OCI-LY1 (cell line): ENCODE measurements around the gene S100A4.

Experiments
- H2AFZ ChIP-seq: fragments of 200-600 bp; sonication (generic), shearing (Covaris generic); 2 replicates; pipeline ENCODE4 v1.6.0; 2014; ENCODE audit warnings: antibody characterized with exemption, mild to moderate bottlenecking, low read length
- H3F3A ChIP-seq: fragments of 200-600 bp; sonication (generic), shearing (Covaris generic); 2 replicates; pipeline ENCODE4 v1.6.0; 2014; ENCODE audit warnings: mild to moderate bottlenecking, antibody characterized with exemption, low read length, moderate library complexity; ENCODE audit not compliant: insufficient read depth
- H3K27ac ChIP-seq: fragments of 200-600 bp; sonication (generic); 2 replicates; pipeline ENCODE4 v1.5.1; 2014; ENCODE audit warnings: low read length, mixed run types, mild to moderate bottlenecking, low read depth; ENCODE audit not compliant: poor library complexity, severe bottlenecking
- H3K27me3 ChIP-seq: fragments of 200-600 bp; sonication (generic); 2 replicates; pipeline ENCODE4 v1.6.0; 2014; ENCODE audit warnings: antibody characterized with exemption, mild to moderate bottlenecking, low read length, moderate library complexity; ENCODE audit not compliant: insufficient read depth
- H3K36me3 ChIP-seq: fragments of 200-600 bp; sonication (generic); 2 replicates; pipeline ENCODE4 v1.6.1; 2014; ENCODE audit warnings: mild to moderate bottlenecking, antibody characterized with exemption, low read length, moderate library complexity, mixed read lengths; ENCODE audit not compliant: insufficient read depth
- H3K4me1 ChIP-seq: fragments of 200-600 bp; sonication (generic); 2 replicates; pipeline ENCODE4 v1.5.1; 2014; ENCODE audit warnings: mild to moderate bottlenecking, low read length, moderate library complexity; ENCODE audit not compliant: insufficient read depth, severe bottlenecking
- H3K4me2 ChIP-seq: fragments of 200-600 bp; sonication (generic), shearing (Covaris generic); 2 replicates; pipeline ENCODE4 v1.6.1; 2014; ENCODE audit warnings: low read length
- H3K4me3 ChIP-seq: fragments of 200-600 bp; sonication (generic); 2 replicates; pipeline ENCODE4 v1.5.1; 2014; ENCODE audit warnings: low read length, low read depth, mild to moderate bottlenecking, mixed read lengths; ENCODE audit not compliant: poor library complexity, severe bottlenecking
- H3K79me2 ChIP-seq: fragments of 200-600 bp; shearing (Covaris generic); 2 replicates; pipeline ENCODE4 v1.6.1; 2016; ENCODE audit warnings: mixed run types, low read length, mixed read lengths; ENCODE audit not compliant: insufficient read depth
- H3K9ac ChIP-seq: fragments of 200-600 bp; sonication (generic), shearing (Covaris generic); 2 replicates; pipeline ENCODE4 v1.6.1; 2014; ENCODE audit warnings: mild to moderate bottlenecking, low read length, mixed read lengths
- H3K9me2 ChIP-seq: fragments of 200-600 bp; sonication (generic), shearing (Covaris generic); 2 replicates; pipeline ENCODE4 v1.6.1; 2014; ENCODE audit warnings: low read depth, mild to moderate bottlenecking, low read length, mixed read lengths
- H3K9me3 ChIP-seq: fragments of 200-600 bp; shearing (Covaris generic); 2 replicates; pipeline ENCODE4 v1.6.1; 2014; ENCODE audit warnings: low read length, mixed read lengths
- H4K20me1 ChIP-seq: fragments of 200-600 bp; sonication (generic), shearing (Covaris generic); 2 replicates; pipeline ENCODE4 v1.6.0; 2016; ENCODE audit warnings: mild to moderate bottlenecking, low read length; ENCODE audit not compliant: insufficient read depth
- EZH2 ChIP-seq: fragments of 200-600 bp; sonication (generic), shearing (Covaris generic); IDR thresholded peaks from 2 replicates; pipeline ENCODE4 v1.8.0; 2017; ENCODE audit warnings: borderline replicate concordance, mixed run types, mild to moderate bottlenecking, antibody characterized with exemption, low read length, moderate library complexity, mixed read lengths
- TF ChIP-seq, protein P1 (sequence below): fragments of 200-600 bp; sonication (generic), shearing (Covaris generic); IDR thresholded peaks from 2 replicates; pipeline ENCODE4 v1.5.1; 2017; ENCODE audit warnings: mild to moderate bottlenecking, antibody characterized with exemption, low read length, moderate library complexity, mixed read lengths

S100A4 gene

DNA sequence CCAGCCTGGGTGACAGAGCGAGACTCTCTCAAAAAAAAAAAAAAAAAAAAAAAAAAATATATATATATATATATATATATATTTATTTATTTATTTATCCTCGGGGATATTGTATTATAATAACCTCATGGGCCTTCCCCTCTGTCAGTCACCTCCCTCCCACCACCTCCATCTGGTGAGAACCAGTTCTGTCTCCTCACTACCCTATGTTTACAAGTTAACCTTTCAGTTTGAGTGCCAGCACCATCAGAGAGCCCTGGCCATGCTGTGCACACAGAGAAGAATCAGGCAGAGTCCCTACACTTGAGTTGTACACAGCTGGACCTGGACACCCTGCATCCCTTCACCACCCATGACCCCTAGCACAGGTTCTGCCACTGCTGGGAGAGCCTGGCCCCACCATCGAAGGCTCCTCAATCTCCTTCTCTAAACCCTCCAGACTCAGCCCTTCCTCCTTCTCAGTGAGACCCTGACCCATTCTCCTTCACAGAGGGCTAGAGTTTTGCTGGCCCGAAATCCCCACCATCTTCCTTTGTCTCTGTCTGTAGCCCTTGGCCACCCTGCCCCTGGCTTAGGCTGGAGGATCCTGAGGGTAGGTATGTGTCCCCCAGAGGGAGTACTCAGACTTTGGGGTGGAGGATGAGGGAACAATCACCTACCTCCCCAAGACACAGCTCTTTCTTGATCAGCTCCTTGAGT, 6.1 kb downstream of the S100A4 start:
- Histone ChIP-seq H2AFZ (no peak overlapping the region), H3K27ac (no peak overlapping the region), H3K4me1 (peaks cover 19% of the 10 kb centered on the region), H3K9me3 (no peaks in the 10 kb centered on the region), H3K9me2 (no peaks in the 10 kb centered on the region), H3K4me3 (no peak overlapping the region), H3K36me3 (no peaks in the 10 kb centered on the region), H3K27me3 (no peaks in the 10 kb centered on the region), H3K4me2 (no peak overlapping the region), H3K79me2 (no peaks in the 10 kb centered on the region), H4K20me1 (no peaks in the 10 kb centered on the region), H3K9ac (no peak overlapping the region), H3F3A (no peaks in the 10 kb centered on the region)
- no peak for TF ChIP-seq EZH2
- TF ChIP-seq, protein P1, sequence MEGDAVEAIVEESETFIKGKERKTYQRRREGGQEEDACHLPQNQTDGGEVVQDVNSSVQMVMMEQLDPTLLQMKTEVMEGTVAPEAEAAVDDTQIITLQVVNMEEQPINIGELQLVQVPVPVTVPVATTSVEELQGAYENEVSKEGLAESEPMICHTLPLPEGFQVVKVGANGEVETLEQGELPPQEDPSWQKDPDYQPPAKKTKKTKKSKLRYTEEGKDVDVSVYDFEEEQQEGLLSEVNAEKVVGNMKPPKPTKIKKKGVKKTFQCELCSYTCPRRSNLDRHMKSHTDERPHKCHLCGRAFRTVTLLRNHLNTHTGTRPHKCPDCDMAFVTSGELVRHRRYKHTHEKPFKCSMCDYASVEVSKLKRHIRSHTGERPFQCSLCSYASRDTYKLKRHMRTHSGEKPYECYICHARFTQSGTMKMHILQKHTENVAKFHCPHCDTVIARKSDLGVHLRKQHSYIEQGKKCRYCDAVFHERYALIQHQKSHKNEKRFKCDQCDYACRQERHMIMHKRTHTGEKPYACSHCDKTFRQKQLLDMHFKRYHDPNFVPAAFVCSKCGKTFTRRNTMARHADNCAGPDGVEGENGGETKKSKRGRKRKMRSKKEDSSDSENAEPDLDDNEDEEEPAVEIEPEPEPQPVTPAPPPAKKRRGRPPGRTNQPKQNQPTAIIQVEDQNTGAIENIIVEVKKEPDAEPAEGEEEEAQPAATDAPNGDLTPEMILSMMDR: no peak

DNA sequence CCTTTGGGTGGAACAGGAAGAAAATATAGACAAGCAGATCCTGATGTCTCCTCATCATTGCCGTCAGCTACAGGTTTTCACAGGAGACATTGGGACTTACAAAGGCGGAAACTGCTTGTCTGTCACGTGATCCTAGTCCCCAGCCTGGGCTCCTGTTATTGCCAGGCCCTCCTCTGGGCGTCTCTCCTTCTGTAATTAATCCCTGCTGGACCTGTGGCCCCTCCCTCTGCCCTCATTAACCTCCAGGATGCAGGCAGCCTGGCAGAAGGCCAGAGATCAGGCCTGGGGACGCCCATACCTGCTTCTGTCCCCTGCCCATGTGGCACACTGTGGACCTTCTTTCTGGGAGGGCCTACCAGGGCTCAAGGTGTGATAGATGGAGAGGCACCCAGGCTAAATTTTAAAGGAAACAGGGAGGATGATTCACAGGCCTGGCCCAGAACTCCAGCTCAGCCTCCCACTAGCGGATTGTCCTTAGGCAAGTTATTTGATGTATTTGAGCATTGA, 7.2 kb downstream of the S100A4 start:
- H2AFZ ChIP-seq: no peak overlapping the region
- no peak overlapping the region for H3K9ac ChIP-seq
- TF ChIP-seq, protein P1: no peak
- no peak for TF ChIP-seq EZH2
- no peaks in the 10 kb centered on the region for H3K79me2 ChIP-seq
- H3F3A ChIP-seq: no peaks in the 10 kb centered on the region
- no peaks in the 10 kb centered on the region for H4K20me1 ChIP-seq
- H3K4me3 ChIP-seq: no peak overlapping the region
- H3K9me3 ChIP-seq: no peaks in the 10 kb centered on the region
- H3K4me1 ChIP-seq: peaks cover 15% of the 10 kb centered on the region
- H3K27ac ChIP-seq: no peak overlapping the region
- H3K4me2 ChIP-seq: no peak overlapping the region
- no peaks in the 10 kb centered on the region for H3K27me3 ChIP-seq
- no peaks in the 10 kb centered on the region for H3K9me2 ChIP-seq
- no peaks in the 10 kb centered on the region for H3K36me3 ChIP-seq

DNA sequence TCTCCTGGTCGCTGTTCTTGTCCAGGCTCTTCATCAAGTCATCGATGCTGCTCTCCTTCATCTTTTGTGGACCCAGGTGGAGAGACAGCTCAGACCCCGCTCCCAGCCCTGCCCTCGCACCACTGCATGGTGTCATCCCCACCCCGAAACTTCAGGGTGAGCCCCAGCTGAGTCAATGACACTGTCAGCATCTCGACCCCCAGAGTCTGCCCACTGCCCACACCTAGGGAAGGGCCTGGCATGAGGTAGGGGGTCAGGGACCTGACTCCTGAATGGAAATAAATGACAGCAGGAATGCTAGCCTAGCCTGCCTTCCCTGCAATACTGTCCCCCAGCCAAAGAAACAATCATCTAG, 8.3 kb downstream of the S100A4 start:
- no peak for TF ChIP-seq EZH2
- TF ChIP-seq, protein P1: no peak
- Histone ChIP-seq H3K36me3 (no peaks in the 10 kb centered on the region), H3F3A (no peaks in the 10 kb centered on the region), H3K4me2 (no peak overlapping the region), H3K27me3 (no peaks in the 10 kb centered on the region), H3K4me1 (peaks cover 15% of the 10 kb centered on the region), H4K20me1 (no peaks in the 10 kb centered on the region), H3K9ac (no peak overlapping the region), H3K79me2 (no peaks in the 10 kb centered on the region), H3K27ac (no peak overlapping the region), H3K4me3 (no peak overlapping the region), H2AFZ (no peak overlapping the region), H3K9me2 (no peaks in the 10 kb centered on the region), H3K9me3 (no peaks in the 10 kb centered on the region)
